Lung (tissue), 12 donors: Measurements from ENCODE around the gene ADORA3. TPM values are rescaled to one million over a fixed set of nuclear protein-coding genes. Genes with fewer than 3 reads are reported as not detected.
A peak's percentile ranks its signal among the peaks of the same experiment; 100 is the strongest.

Source experiments
- ATAC-seq: fragments of 200-7000 bp; cut with Tn5 transposase; one replicate; pipeline ENCODE4 v1.9.1; 2020; ENCODE audit warnings: moderate number of reproducible peaks; ENCODE audit not compliant: insufficient read depth, low FRiP score
- DNase-seq, 3 donors: peaks; one replicate each; pipeline ENCODE4 v3.0.0-alpha.2; 2013 to 2017
- H3K27ac ChIP-seq, 2 donors: one replicate each; pipeline ENCODE4 v1.5.1; 2013; ENCODE audit warnings: mild to moderate bottlenecking in 2 of 2, moderate library complexity in 2 of 2, control low read depth in 1 of 2, inconsistent platforms in 1 of 2, low read depth in 1 of 2, low read length in 1 of 2
- H3K27me3 ChIP-seq, 3 donors: one replicate each; pipeline ENCODE4 v1.5.1; 2013; ENCODE audit warnings: low read length in 2 of 3; ENCODE audit not compliant: control insufficient read depth in 3 of 3, insufficient read depth in 3 of 3
- H3K36me3 ChIP-seq, 4 donors: one replicate each; pipeline ENCODE4 v1.5.1; 2013; ENCODE audit warnings: low read length in 4 of 4, mild to moderate bottlenecking in 1 of 4, moderate library complexity in 1 of 4; ENCODE audit not compliant: control insufficient read depth in 4 of 4, insufficient read depth in 4 of 4
- H3K4me1 ChIP-seq, 5 donors: one replicate each; pipeline ENCODE4 v1.5.1; 2013; ENCODE audit warnings: low read length in 5 of 5, mild to moderate bottlenecking in 2 of 5, moderate library complexity in 1 of 5; ENCODE audit not compliant: control insufficient read depth in 5 of 5, insufficient read depth in 5 of 5
- H3K4me3 ChIP-seq: one replicate; pipeline ENCODE4 v1.5.1; 2013; ENCODE audit warnings: mild to moderate bottlenecking, control low read depth, moderate library complexity
- H3K9ac ChIP-seq, 2 donors: one replicate each; pipeline ENCODE4 v1.5.1; 2013; ENCODE audit warnings: low read length in 2 of 2, control low read depth in 1 of 2; ENCODE audit not compliant: insufficient read depth in 1 of 2
- H3K9me3 ChIP-seq, 4 donors: one replicate each; pipeline ENCODE4 v1.5.1; 2013; ENCODE audit warnings: low read length in 3 of 4, mild to moderate bottlenecking in 1 of 4, moderate library complexity in 1 of 4; ENCODE audit not compliant: control insufficient read depth in 4 of 4, insufficient read depth in 3 of 4
- CTCF ChIP-seq: IDR thresholded peaks from 2 replicates; pipeline ENCODE4 v1.5.1; 2012; ENCODE audit warnings: mild to moderate bottlenecking; ENCODE audit errors: control extremely low read depth, extremely low read depth
- WGBS, 2 donors: extraction: QIAGEN DNeasy Blood & Tissue Kit; methylation state at CpG; one replicate each; pipeline ENCODE4 v1.1.7; 2013; 5-methylcytosine and 5-hydroxymethylcytosine counted together
- polyA plus RNA-seq, 2 donors: library from polyadenylated mRNA; stranded (reverse); fragments of 200-250 nt; gene quantifications; one replicate each; pipeline ENCODE4 v1.2.1, GENCODE V29; 2013
- total RNA-seq, 2 donors: library from RNA; depleted of rRNA in 1 of 2; stranded (reverse); fragments of >200 nt in 1 of 2; gene quantifications; one replicate each; pipeline ENCODE4 v1.2.1, GENCODE V29; 2014 to 2021
- donor health status: control.
- donor health status: control.
- donor health status: Bipolar disorder and iron deficiency.
- donor health status: healthy.
- donor health status: DM: yes; HTN: yes; CAD: no.

Gene ADORA3
- total and polyA plus RNA-seq, 4 donors = 1.1 to 10.3 (median 3.9) TPM

GRCh38 chr1:111471538-111471937 lies 31.9 kb downstream of the ADORA3 start:
- H3K4me3 ChIP-seq = no peak overlapping the region
- H3K27me3 ChIP-seq = no peaks in the 10 kb centered on the region
- peaks cover 4 to 32% (median 15%) of the 10 kb centered on the region in 4 donors for H3K36me3 ChIP-seq
- H3K27ac ChIP-seq = peak overlapping the region in 1 of 2 donors; percentile 59
- TF ChIP-seq CTCF = no peak
- ATAC-seq = no peak
- no peak overlapping the region for H3K9ac ChIP-seq
- DNase-seq = no peak
- H3K4me1 ChIP-seq = peaks cover 0 to 13% (median 0%) of the 10 kb centered on the region in 5 donors
- 90 to 91% methylated on average over 3 of the region's 3 CpGs for WGBS, 2 donors
- H3K9me3 ChIP-seq = no peaks in the 10 kb centered on the region

- no peak overlapping the region for H3K4me3 ChIP-seq
- no peak for TF ChIP-seq CTCF
- H3K9ac ChIP-seq = no peak overlapping the region
- ATAC-seq (no peak), DNase-seq (no peak)
- no peaks in the 10 kb centered on the region for H3K27me3 ChIP-seq
- H3K36me3 ChIP-seq = peaks cover 4 to 32% (median 15%) of the 10 kb centered on the region in 4 donors
- no peaks in the 10 kb centered on the region for H3K9me3 ChIP-seq
- H3K4me1 ChIP-seq = peaks cover 0 to 12% (median 0%) of the 10 kb centered on the region in 5 donors
- 22 to 40% methylated on average over 3 of the region's 3 CpGs for WGBS, 2 donors
- H3K27ac ChIP-seq = no peak overlapping the region
Observed at GRCh38 chr1:111471012-111471411, 32.4 kb downstream of the ADORA3 start.

- 68% methylated on average over 5 of the region's 5 CpGs for WGBS, 2 donors
- H3K27ac ChIP-seq = no peak overlapping the region
- no peak overlapping the region for H3K9ac ChIP-seq
Observed at GRCh38 chr1:111470596-111470995, 32.8 kb downstream of the ADORA3 start.

More at GRCh38 chr1:111470596-111470995, 32.8 kb downstream of the ADORA3 start:
- Histone ChIP-seq H3K36me3 (peaks cover 4 to 32% (median 16%) of the 10 kb centered on the region in 4 donors), H3K27me3 (no peaks in the 10 kb centered on the region), H3K9me3 (no peaks in the 10 kb centered on the region), H3K4me3 (no peak overlapping the region), H3K4me1 (peaks cover 0 to 7% (median 0%) of the 10 kb centered on the region in 5 donors)
- DNase-seq (no peak), ATAC-seq (no peak)
- no peak for TF ChIP-seq CTCF
